ENCODE measurements around the gene LHX3.
"Not testable (repeated sequence)": the region's sequence is repeated elsewhere in the genome, so short reads cannot be mapped to it uniquely, and the experiment has no call there.

The LHX3 gene

DNA sequence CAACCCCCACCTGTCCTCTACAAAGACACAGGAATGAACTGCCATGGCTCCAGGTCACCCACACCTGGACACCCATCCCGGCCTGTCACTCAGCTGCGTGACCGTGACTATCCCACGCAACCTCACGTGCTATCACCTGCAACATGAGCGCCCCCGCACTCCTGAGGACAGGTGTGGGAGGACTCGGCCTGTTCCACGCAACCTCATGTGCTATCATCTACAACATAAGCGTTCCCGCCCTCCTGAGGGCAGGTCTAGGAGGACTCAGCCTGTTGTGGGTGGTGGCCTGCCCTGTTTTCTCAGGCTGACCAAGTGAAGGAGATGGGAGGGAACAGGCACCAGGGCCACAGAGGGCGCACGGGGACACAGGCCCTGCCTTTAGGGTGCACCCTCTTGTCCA lies 36.6 kb upstream of the LHX3 start:
- no peak for DNase-seq

DNA sequence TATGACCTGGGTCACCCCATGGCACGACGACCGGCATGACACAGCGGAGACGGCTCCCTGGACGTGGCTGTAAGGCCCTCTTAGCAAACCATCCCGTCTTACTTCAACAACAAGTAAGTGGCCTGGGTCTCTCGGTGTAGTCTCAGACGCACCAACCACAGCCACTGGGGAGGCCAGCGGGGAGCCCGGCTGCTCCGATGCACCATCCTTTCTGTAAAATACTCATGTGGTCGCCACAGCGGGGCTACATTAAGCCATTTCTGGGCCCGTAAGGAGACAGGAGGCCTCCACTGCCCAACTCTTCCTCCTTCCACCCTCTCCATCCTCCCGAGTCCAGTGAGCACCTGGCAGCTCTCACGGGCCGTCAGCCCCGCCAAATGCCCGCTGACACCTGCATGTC lies 36.0 kb upstream of the LHX3 start:
- DNase-seq, result no peak

DNA sequence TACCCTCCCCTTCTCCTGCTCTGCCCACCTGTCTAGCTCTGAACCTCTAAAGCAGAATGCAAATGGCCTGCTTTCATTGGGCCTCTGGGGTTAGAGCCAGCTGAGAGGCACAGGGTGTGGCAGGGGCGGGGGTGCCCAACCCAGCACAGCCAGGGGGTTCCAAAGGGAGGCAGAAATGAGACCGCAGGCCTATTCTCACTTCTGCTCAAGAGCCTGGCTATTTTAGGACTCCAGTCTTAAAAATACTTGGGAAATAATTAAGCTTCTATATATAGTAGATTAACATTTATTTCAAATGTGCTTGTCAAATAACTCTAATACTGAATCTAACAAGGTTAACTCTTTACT lies 35.0 kb upstream of the LHX3 start:
- DNase-seq, result no peak

DNA sequence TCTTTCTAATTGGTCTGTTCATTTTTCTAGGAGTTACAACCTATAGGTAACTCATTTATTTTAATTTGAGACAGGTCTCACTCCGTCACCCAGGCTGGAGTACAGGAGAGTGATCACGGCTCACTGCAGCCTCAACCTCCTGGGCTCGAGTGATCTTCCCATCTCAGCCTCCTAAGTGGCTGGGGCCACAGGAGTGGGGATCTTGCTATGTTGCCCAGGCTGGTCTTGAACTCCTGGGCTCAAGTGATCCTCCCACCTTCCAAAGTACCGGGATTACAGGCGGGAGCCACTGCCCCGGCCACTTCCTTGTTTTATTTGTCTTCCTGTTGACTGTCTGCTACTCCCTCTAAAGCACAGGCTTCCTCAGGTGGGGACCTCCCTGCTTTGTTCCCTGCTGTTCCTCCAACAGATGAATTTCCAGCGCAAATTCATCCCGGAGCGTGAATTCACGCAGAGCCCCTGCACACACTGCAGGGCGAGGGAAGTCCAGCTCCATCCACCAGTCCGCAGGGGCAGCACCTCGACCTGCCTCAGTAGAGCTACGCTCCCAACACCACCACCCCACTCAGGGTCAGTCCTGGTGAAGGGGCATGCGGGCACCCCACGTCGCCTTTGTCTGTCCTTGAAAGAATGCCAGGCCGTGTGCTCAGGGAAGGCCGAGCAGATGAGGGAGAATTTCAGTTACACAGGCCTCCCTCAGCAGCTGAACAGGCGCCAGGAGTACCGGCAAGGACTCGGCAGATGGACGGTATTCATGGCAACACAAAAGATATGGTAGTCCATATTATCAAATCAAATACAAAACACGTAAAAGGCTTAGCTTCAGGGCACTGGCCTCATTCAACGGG lies 34.4 kb upstream of the LHX3 start:
- DNase-seq, result no peak

DNA sequence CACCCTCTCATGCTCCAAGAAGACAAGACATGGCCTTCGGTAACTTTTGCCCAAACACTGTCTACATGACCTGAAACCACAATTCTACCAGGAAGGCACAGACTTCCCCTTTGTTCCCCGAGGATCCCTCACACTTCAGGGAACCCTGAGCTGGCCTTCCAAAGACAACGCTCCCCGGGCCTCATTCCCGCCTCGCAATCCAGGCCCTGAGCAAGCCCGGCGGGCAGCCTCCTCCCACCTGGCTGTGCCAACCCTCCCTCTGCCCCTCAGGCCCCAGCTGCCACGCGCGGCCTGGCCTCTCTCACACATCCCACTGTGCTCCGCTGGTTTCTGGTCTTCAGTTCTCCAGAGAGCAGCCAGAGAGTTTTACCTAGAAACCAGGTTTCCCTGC lies 33.4 kb upstream of the LHX3 start:
- no peak for DNase-seq

DNA sequence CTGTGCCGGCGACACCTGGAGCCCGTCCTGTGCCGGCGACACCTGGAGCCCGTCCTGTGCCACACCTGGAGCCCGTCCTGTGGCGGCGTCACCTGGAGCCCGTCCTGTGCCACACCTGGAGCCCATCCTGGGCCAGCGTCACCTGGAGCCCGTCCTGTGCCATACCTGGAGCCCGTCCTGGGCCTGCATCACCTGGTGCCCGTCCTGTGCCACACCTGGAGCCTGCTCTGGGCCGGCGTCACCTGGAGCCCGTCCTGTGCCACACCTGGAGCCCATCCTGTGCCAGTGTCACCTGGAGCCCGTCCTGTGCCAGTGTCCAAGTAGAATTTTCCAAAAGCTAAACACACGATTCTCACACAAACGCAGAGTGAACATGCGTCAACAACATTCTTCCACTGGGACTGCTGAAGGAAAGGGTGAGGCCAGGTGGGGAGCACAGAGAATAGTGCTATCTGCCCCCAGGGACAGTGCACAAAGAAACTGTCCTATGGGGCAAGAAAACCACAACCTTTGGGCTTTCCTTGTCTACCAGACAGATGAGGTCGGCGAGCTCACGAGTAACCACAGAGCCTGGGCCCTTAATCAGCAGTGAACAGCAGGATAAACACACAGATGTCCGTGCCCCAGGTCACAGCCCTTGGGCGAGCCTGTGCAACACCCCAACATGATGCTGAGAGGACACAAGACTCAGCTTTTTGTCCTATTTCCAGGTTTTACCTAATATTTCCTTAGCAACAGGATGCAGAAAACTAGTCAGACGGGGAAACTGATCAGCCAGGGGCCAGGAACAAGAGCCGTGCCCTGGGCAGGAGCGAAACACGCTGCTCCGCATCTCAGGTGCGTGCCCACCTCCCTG lies 32.8 kb upstream of the LHX3 start:
- no peak for DNase-seq

DNA sequence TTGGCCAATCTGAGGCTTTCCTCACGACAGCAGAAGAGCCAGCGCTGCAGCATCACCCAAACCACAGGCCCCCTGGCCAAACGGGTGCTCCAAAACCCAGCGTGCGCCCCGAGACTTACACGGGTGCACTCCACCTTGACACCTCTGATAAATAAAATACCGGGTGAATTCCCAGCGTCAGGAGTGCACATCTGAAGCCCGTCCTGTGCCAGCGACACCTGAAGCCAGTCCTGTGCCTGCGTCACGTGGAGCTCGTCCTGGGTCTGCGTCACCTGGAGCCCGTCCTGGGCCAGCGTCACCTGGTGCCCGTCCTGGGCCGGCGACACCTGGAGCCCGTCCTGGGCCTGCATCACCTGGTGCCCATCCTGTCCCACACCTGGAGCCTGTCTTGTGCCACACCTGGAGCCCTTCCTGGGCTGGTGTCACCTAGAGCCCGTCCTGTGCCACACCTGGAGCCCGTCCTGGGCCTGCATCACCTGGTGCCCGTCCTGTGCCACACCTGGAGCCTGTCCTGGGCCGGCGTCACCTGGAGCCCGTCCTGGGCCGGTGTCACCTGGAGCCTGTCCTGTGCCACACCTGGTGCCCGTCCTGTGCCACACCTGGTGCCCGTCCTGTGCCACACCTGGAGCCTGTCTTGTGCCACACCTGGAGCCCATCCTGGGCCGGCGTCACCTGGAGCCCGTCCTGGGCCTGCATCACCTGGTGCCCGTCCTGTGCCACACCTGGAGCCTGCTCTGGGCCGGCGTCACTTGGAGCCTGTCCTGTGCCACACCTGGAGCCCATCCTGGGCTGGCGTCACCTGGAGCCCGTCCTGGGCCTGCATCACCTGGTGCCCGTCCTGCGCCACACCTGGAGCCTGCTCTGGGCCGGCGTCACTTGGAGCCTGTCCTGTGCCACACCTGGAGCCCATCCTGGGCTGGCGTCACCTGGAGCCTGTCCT lies 31.8 kb upstream of the LHX3 start:
- not testable (repeated sequence) for DNase-seq

DNA sequence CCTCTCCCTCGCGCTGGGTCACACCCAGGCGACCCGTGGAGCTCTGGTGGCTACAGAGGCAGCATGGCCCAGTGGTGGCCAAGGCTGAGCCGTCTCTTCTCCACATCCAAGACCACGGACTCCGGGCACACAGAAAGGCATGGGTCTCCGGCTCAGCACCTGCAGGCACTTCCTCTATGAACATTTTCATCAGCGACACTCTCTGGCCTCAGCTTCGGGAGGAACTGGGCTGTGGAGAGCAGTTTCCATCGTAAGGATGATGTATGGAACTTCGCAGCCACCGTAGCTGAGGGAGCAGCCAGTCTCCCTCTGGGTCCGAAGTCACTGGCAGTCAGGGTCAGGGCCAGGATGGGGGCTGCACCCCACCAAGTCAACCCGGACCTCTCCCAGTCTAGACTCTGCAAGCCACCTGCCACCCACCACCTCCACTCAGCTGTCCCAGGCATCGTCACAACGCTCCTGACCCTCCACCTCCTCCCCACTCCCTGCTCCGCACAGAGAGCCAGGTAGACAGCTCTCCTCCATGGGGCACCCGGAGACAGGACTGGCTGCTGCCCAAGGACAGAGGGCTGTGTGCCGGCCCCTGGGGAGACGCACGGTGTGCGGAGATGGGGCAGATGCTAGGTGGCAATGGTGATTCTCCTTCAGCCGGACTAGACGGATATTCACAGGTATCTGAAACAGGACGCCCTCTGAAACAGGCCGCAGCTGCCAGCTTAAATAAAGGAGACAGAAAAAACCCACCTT lies 31.0 kb upstream of the LHX3 start:
- no peak for DNase-seq

DNA sequence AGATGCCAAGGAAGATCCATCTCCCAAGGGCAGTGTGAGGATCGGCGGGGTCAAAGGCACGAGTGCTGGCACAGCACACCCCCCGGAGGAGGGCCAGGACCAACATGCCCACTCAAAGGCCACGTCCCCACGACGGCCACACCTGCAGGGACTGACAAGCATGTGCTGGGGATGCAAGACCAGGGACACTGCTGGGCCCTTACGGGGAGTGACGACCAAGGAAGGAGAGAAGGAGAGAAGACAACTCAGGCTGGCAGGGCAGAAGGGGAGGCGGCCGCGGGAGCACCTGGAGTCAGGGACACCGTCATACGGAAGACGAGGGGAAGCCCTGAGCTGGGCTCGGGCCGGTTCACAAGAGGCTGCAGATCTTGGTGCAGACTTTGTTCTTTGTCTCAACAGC lies 30.2 kb upstream of the LHX3 start:
- no peak for DNase-seq

DNA sequence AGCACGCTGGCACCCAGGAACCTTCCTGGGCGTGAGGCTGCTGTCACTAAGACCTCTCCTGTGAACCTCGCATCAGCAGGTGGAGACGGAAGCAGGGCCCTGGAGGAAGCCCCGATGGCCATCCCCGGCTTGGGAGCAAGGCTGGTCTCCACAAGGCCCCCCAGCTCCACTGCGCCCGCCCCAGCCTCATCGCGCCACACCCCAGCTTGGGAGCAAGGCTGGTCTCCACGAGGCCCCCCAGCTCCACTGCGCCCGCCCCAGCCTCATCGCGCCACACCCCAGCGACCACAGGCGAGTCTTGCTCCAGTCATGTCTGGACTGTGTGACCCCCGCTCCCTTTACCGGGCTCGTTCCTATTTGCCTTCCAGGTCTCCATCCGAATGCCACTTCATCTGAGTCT lies 29.7 kb upstream of the LHX3 start:
- DNase-seq, result no peak

DNA sequence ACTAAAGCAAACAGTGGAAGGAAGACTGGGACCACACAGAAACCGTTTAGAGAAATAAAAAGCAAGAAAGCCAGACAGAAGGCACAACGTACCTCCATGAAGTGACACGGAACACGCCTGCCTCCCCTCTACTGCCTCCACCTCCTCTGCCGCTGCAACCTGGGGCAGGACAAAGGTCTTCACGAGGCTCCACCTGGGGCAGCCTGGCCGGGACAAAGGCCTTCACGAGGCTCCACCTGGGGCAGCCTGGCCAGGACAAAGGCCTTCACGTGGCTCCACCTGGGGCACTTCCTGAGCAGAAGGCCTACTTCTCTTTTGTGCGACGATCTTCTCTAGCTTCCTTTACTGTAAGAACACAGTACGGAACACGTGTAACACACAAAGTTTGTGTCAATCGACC lies 28.9 kb upstream of the LHX3 start:
- no peak for DNase-seq

DNA sequence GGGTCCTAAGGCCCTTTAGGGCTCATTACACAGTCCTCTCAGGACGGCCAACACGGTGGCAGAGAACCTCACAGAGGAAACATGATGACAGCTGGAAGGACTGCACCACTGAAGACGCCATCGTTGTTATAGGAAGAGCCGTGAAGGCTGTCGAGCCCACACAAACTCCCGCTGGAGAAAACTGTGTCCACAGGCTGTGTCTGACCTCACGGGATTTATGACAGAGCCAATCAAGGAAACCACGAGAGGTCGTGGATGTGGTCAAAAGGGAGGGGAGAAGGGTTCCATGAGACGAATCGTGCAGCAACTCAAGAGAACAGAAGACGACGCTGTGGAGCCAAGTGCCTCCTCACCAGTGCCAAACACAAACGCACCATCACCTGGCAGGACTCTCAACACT lies 28.5 kb upstream of the LHX3 start:
- no peak for DNase-seq

DNA sequence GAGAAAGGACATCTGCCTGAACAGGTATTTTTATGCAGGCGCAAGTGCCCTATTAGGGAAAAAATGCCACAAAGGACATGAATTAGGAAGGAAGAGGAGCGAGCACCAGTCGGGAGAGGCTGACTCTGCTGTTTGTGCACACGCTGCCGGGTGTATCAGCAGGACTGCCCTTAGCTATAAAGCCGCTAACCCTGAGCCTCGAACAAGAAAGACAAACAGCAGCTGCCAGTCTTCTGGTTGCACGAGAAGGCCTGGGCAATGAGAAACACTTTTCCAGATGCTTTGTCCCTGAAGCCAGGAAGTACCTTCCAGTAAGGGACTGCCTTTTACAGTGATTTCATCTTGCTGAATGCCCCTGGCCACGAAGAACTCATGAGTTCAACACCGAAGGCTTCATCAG lies 28.0 kb upstream of the LHX3 start:
- DNase-seq, result no peak

DNA sequence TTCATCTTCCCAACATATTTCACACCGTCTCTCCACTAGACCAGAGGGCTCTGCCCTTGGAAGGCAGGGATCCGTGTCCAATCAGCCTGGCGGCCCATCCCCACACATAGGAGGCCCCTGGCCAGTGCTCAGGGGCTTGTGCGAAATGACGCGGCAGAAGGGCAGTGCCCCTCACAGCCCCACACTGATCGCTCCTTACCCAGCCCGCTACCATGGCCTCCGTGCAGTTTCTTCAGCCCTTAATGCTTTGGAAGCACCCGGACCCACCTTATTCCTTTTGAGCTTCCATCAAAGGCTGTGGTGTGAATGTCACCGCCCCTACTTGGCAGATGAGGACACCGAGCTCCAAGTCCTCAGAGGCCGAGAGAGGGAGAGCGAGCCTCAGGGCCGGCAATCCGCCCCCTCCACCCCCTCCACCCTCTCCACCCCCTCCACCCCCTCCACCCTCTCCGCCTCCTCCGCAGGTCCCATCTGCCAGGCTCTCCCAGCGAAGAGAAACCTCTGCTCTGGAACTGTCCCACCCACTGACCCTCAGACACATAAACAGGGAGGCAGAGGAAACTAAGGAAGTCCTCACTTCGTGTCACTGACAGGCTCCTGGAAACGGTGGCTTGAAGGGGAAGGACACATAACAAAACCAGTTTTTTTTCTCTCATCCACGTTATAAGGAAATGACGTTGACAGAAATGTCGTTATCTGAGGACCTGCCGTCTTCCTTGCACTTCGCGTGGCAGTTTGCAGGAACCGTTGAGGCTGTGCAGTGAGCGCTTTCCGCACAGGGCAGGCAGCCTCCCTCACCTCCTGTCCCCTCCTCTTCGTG lies 26.8 kb upstream of the LHX3 start:
- peak; percentile 19 for DNase-seq

DNA sequence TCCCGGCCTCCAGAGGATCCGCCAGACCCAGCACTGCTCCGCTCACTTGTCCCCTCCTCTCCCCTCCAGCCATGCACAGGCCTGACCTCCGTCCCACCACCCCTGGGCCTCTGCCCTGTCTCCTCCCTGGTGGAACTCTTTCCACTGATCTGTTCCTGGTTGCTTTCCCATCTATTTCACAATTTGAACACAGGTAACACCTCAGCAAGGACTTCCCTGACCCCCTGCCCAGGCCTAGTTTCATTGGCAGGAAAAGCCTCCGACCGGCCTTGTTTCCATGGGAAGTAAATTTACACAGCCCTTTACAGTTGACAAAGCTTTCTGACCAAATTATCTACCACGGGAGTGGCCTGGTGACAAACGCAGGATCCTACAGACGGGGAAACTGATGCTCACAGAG lies 25.8 kb upstream of the LHX3 start:
- DNase-seq, result no peak

DNA sequence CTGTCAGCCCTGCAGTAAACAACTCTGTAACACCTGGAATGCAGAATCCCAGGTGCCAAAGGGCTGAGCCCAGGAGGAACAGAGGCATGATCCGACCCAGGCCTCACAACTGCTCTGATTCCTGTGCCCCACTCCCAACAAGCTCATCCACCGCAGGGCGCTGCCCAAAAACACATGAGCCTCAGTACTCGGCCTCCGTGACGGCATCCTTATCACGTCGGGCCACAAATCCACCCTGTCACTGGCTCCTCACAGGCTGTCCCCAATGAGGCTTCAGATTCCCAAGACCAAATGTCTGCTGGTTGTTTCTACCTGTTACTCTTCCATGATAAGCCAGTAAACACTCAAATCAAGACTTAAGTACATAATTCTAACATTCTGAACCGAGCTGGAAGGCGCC lies 25.4 kb upstream of the LHX3 start:
- no peak for DNase-seq

DNA sequence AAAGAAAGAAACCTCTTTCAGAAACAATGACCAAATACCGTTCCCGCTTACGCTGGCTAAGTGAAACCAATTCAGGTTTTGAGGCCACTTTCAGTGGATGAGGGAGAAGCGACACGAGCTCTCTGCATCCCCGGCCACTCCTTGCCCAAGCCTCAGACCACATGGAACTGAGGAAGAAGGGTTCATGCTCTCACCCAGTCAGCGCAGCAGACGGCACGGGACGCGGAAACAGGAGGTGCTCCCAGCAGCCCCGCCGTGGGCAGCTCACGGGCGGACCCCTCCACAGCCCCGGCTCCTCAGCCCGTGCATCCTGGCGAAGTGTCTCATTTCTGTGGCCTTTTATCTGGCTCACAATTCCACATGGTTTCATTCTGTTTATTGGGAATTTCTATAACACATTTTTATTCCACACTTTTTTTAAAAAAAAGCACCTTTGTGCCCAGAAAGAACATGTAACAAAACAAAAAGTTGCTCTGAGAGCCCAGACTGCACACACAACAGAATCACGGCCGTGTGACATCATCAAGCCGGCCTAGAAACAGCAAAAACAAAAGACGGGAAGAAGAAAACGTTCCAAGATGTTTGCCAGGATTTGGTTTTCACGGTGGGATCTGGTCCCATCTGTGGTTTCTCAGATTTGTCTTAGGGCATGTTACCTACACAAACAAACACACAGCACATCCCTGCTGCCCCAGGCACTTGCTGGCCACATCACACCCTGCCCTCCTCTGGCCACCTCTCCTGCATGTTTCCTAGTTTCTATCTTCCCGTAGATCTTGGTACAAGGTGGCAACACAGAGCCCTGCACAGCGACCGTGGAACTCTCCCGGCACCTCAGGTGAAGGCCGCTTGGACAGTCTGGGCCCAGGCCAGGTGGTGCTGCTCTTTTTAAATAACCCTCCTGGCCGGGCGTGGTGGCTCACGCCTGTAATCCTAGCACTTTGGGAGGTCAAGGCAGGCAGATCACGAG lies 24.5 kb upstream of the LHX3 start:
- DNase-seq, result no peak

DNA sequence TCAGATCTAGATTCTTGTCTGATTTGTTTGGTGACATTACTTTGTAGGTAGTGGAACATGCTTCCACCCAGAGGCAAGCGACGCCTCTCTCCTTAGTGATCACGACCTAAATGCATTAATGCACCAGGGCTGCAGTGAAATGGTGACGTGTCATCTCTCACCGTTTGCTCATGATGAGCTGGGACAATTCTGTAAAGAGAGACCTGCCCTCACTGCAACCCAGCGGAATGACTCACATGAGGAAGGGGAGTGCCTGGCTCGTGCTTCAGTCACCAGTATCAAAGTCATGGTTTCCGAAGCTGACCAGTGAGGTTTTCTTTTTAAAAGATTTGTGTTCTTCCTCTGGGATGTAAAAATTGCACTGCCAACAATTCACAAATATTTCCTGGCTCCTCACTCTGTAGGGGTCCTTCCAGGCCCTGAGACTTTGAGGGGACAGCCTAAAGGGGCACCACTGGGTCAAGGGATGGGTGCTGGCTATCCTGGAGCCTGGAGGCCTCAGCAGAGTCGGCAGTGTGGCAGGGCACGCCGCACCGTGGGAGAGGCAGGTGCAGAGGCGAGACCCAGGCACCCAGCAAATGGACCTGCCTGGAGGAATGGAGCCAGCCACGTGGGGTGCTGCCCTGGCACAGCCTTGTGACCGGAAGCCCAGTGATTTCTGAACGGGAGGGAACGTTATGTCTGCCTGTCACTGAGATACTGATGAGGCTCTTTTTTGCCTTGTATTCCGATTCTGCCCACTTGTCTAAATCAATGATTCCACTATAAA lies 23.4 kb upstream of the LHX3 start:
- DNase-seq, result no peak

DNA sequence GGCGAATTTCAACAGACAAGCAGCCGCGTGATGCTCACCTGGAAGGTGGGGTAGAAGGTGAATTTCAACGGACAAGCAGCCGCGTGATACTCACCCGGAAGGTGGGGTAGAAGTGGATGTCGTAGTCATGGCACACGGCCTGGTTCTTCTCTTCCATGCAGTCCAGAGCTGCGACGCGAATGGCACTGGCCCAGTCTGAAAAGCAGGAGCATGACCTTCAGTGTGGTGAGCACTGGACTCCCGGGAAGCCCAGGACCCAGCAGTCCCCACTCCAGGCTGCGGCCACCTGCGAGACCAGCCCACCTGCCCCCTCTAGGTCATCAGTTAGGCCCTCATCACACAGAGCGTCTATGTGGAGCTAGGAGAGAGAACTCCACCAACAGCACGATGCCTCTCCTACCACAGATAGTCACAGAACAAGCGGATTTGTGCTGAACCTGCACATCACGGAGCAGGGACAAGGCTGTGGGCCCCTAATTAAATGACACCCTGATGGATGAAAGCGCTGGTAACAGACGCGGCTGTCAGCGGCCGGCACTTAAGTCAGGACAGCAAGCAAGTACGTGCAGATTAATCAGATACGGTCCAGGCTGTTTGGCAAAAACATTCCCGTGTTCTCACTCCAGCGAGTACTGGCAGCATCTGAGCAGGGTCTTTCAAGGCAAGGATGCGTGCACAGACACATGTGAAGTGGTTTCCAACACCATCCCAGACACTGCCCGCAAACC lies 21.9 kb upstream of the LHX3 start:
- no peak for DNase-seq
